HG02973 (cell line): ENCODE results near the gene FBXW12.

Experiments
- ATAC-seq: cut with Tn5 transposase; IDR thresholded peaks from one replicate; pipeline ENCODE4 v1.9.1; 2021; ENCODE audit warnings: moderate library complexity; ENCODE audit not compliant: unreplicated experiment

FBXW12 gene

GRCh38 chr3:48406443-48407431 lies 34.7 kb downstream of the FBXW12 start:
- no peak for ATAC-seq

- no peak for ATAC-seq
Observed at GRCh38 chr3:48407542-48408099, 35.6 kb downstream of the FBXW12 start.

- ATAC-seq: no peak
Observed at GRCh38 chr3:48408823-48409281, 36.8 kb downstream of the FBXW12 start.

- no peak for ATAC-seq
Observed at GRCh38 chr3:48409291-48410201, 37.5 kb downstream of the FBXW12 start.

- no peak for ATAC-seq
Observed at GRCh38 chr3:48410205-48411040, 38.4 kb downstream of the FBXW12 start.

GRCh38 chr3:48411041-48411588 lies 39.1 kb downstream of the FBXW12 start:
- no peak for ATAC-seq

GRCh38 chr3:48411606-48412374 lies 39.8 kb downstream of the FBXW12 start:
- ATAC-seq: no peak

GRCh38 chr3:48412375-48413001 lies 40.5 kb downstream of the FBXW12 start:
- ATAC-seq: no peak

GRCh38 chr3:48413086-48413485 lies 41.1 kb downstream of the FBXW12 start:
- ATAC-seq: no peak

- ATAC-seq: no peak
Observed at GRCh38 chr3:48413611-48414010, 41.6 kb downstream of the FBXW12 start.

- ATAC-seq: no peak
Observed at GRCh38 chr3:48414376-48415250, 42.6 kb downstream of the FBXW12 start.

GRCh38 chr3:48415251-48415953 lies 43.4 kb downstream of the FBXW12 start:
- ATAC-seq: no peak

GRCh38 chr3:48416091-48416505 lies 44.1 kb downstream of the FBXW12 start:
- ATAC-seq: no peak

- no peak for ATAC-seq
Observed at GRCh38 chr3:48416546-48416945, 44.5 kb downstream of the FBXW12 start.

- ATAC-seq: no peak
Observed at GRCh38 chr3:48417529-48418108, 45.6 kb downstream of the FBXW12 start.

- no peak for ATAC-seq
Observed at GRCh38 chr3:48418140-48418539, 46.1 kb downstream of the FBXW12 start.

GRCh38 chr3:48418651-48419050 lies 46.6 kb downstream of the FBXW12 start:
- no peak for ATAC-seq
